RWPE2 (cell line): ENCODE results near the gene PI4KA.
A peak's percentile ranks its signal among the peaks of the same experiment; 100 is the strongest.

Source experiments
- ATAC-seq: fragments of 200-7000 bp; cut with Tn5 transposase; 3 replicates; pipeline ENCODE4 v1.9.1; 2021; ENCODE audit warnings: low read depth
- DNase-seq: peaks from one replicate; pipeline ENCODE4 v3.0.0-alpha.2; 2020; ENCODE audit warnings: low spot score
- H3K27ac ChIP-seq: fragments of 450-650 bp; 2 replicates; pipeline ENCODE4 v1.5.1; 2017; ENCODE audit warnings: mild to moderate bottlenecking; ENCODE audit not compliant: poor library complexity, severe bottlenecking
- H3K27me3 ChIP-seq: fragments of 250-450 bp; sonication (Bioruptor Pico); 2 replicates; pipeline ENCODE4 v1.5.1; 2021; ENCODE audit warnings: mild to moderate bottlenecking, moderate library complexity; ENCODE audit not compliant: insufficient read depth, poor library complexity, severe bottlenecking
- H3K36me3 ChIP-seq: fragments of 250-450 bp; sonication (Bioruptor Pico); 2 replicates; pipeline ENCODE4 v1.5.1; 2020; ENCODE audit warnings: low read depth, mild to moderate bottlenecking, moderate library complexity
- H3K4me1 ChIP-seq: fragments of 250-450 bp; sonication (Bioruptor Pico); 2 replicates; pipeline ENCODE4 v1.5.1; 2021; ENCODE audit warnings: mild to moderate bottlenecking, moderate library complexity; ENCODE audit not compliant: insufficient read depth, poor library complexity, severe bottlenecking
- H3K4me3 ChIP-seq: fragments of 250-450 bp; sonication (Bioruptor Pico); 2 replicates; pipeline ENCODE4 v1.5.1; 2021; ENCODE audit warnings: mild to moderate bottlenecking, moderate library complexity; ENCODE audit not compliant: severe bottlenecking
- H3K9me3 ChIP-seq: fragments of 250-450 bp; sonication (Bioruptor Pico); 2 replicates; pipeline ENCODE4 v1.5.1; 2021; ENCODE audit warnings: mild to moderate bottlenecking, moderate library complexity; ENCODE audit not compliant: severe bottlenecking
- CTCF ChIP-seq: fragments of 450-650 bp; IDR thresholded peaks from one replicate; pipeline ENCODE4 v1.5.1; 2017; ENCODE audit warnings: mild to moderate bottlenecking, moderate library complexity; ENCODE audit not compliant: poor library complexity, severe bottlenecking

Gene PI4KA

GRCh38 chr22:20885557-20886323, 27.1 kb upstream of the PI4KA start:
- no peak overlapping the region for H3K4me3 ChIP-seq
- DNase-seq (peak; percentile 72), ATAC-seq (peak; percentile 95)
- H3K4me1 ChIP-seq = peaks cover 9% of the 10 kb centered on the region
- H3K9me3 ChIP-seq = no peaks in the 10 kb centered on the region
- peaks cover 52% of the 10 kb centered on the region for H3K36me3 ChIP-seq
- TF ChIP-seq CTCF = peak; percentile 92
- H3K27me3 ChIP-seq = no peaks in the 10 kb centered on the region
- no peak overlapping the region for H3K27ac ChIP-seq

GRCh38 chr22:20885017-20885556, 26.5 kb upstream of the PI4KA start:
- DNase-seq (no peak), ATAC-seq (peak; percentile 10; the same call in 1 of the 3 replicates)
- H3K27me3 ChIP-seq = no peaks in the 10 kb centered on the region
- no peak overlapping the region for H3K27ac ChIP-seq
- no peak for TF ChIP-seq CTCF
- no peaks in the 10 kb centered on the region for H3K9me3 ChIP-seq
- peaks cover 52% of the 10 kb centered on the region for H3K36me3 ChIP-seq
- peaks cover 9% of the 10 kb centered on the region for H3K4me1 ChIP-seq
- no peak overlapping the region for H3K4me3 ChIP-seq

GRCh38 chr22:20884454-20884853, 25.8 kb upstream of the PI4KA start:
- ATAC-seq (no peak), DNase-seq (no peak)
- peaks cover 52% of the 10 kb centered on the region for H3K36me3 ChIP-seq
- H3K9me3 ChIP-seq = no peaks in the 10 kb centered on the region
- H3K4me3 ChIP-seq = no peak overlapping the region
- H3K27me3 ChIP-seq = no peaks in the 10 kb centered on the region
- H3K27ac ChIP-seq = no peak overlapping the region
- no peak for TF ChIP-seq CTCF
- H3K4me1 ChIP-seq = peaks cover 9% of the 10 kb centered on the region

- no peak overlapping the region for H3K27ac ChIP-seq
Observed at GRCh38 chr22:20882855-20883254, 24.2 kb upstream of the PI4KA start.

More at GRCh38 chr22:20882855-20883254, 24.2 kb upstream of the PI4KA start:
- H3K4me1 ChIP-seq = peaks cover 9% of the 10 kb centered on the region
- no peak for ATAC-seq
- DNase-seq = no peak
- no peaks in the 10 kb centered on the region for H3K9me3 ChIP-seq
- no peak overlapping the region for H3K4me3 ChIP-seq
- no peaks in the 10 kb centered on the region for H3K27me3 ChIP-seq
- no peak for TF ChIP-seq CTCF
- peaks cover 40% of the 10 kb centered on the region for H3K36me3 ChIP-seq
